Stimulated activated naive CD4-positive, alpha-beta T cell treated with Interleukin-2 at 50 U/mL for 16 hours (primary cell): ENCODE results near the gene LPIN1.
A peak's percentile ranks its signal among the peaks of the same experiment; 100 is the strongest.
"Not testable (repeated sequence)": the region's sequence is repeated elsewhere in the genome, so short reads cannot be mapped to it uniquely, and the experiment has no call there.

Experiments used
- DNase-seq: peaks from one replicate; lab custom pipeline; 2025; lab: John Stamatoyannopoulos, UW

LPIN1 gene

GRCh38 chr2:11744631-11745394, 1.6 kb upstream of the LPIN1 start:
- no peak for DNase-seq

GRCh38 chr2:11745613-11746375, 638 bp upstream of the LPIN1 start:
- no peak for DNase-seq

- no peak for DNase-seq
These were observed 501 bp downstream of the LPIN1 start for GRCh38 chr2:11746807-11747459.

GRCh38 chr2:11748018-11748860, 1.8 kb downstream of the LPIN1 start:
- peak; percentile 18 for DNase-seq

GRCh38 chr2:11748861-11749645, 2.6 kb downstream of the LPIN1 start:
- DNase-seq, result no peak

GRCh38 chr2:11749646-11750349, 3.4 kb downstream of the LPIN1 start:
- DNase-seq, result no peak

- DNase-seq, result peak; percentile 32
These were observed 4.0 kb downstream of the LPIN1 start for GRCh38 chr2:11750422-11750821.

GRCh38 chr2:11750917-11751316, 4.5 kb downstream of the LPIN1 start:
- no peak for DNase-seq

- no peak for DNase-seq
These were observed 6.5 kb downstream of the LPIN1 start for GRCh38 chr2:11752906-11753305.

GRCh38 chr2:11753452-11753885, 7.0 kb downstream of the LPIN1 start:
- DNase-seq, result peak; percentile 25

GRCh38 chr2:11753886-11754699, 7.7 kb downstream of the LPIN1 start:
- DNase-seq, result peak; percentile 74

GRCh38 chr2:11754700-11755015, 8.2 kb downstream of the LPIN1 start:
- DNase-seq, result no peak

GRCh38 chr2:11757101-11757500, 10.7 kb downstream of the LPIN1 start:
- DNase-seq, result peak; percentile 21

GRCh38 chr2:11758187-11758586, 11.8 kb downstream of the LPIN1 start:
- no peak for DNase-seq

GRCh38 chr2:11758647-11759046, 12.2 kb downstream of the LPIN1 start:
- no peak for DNase-seq

- not testable (repeated sequence) for DNase-seq
These were observed 12.9 kb downstream of the LPIN1 start for GRCh38 chr2:11759182-11759975.

- no peak for DNase-seq
These were observed 14.8 kb downstream of the LPIN1 start for GRCh38 chr2:11761259-11761658.

- no peak for DNase-seq
These were observed 15.6 kb downstream of the LPIN1 start for GRCh38 chr2:11762031-11762430.
